Measurements from ENCODE around the gene MAP2.
A peak's percentile ranks its signal among the peaks of the same experiment; 100 is the strongest.
"Not testable (repeated sequence)": the region's sequence is repeated elsewhere in the genome, so short reads cannot be mapped to it uniquely, and the experiment has no call there.

Gene MAP2

DNA sequence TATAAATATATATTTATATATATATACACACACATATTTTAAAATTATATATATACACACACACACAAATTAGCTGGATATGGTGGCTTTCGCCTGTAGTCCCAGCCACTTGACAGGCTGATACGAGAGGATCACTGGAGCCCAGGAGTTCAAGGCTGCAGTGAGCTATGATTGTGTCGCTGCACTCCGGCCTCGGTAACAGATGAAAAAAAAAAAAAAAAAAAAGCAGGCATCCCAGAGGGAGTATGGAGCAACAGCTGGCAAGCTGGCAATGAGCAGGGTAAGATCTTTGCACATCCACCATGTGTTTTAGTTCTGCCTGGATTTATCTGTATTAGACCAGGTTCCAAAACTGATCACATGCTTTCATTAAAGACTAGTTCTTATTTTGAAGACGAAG is 170.1 kb downstream of the MAP2 start:
- no peak overlapping the region for H3K4me3 ChIP-seq (ENCODE audit: extremely low read depth, insufficient read depth, low read length, poor library complexity, severe bottlenecking)
- H3K4me1 ChIP-seq (ENCODE audit: control insufficient read depth, insufficient read depth, low read length, poor library complexity, severe bottlenecking), result no peaks in the 10 kb centered on the region
- no peaks in the 10 kb centered on the region for H3K36me3 ChIP-seq (ENCODE audit: control insufficient read depth, insufficient read depth, low read length)
- WGBS, 2 experiments (ENCODE audit: insufficient coverage in 2 of 2), result 93 to 100% methylated on average over 1 to 3 of the region's 6 CpGs
- H3K27ac ChIP-seq (ENCODE audit: low read depth, low read length, severe bottlenecking), result no peak overlapping the region
- no peaks in the 10 kb centered on the region for H3K9me3 ChIP-seq (ENCODE audit: control insufficient read depth, low read length)

DNA sequence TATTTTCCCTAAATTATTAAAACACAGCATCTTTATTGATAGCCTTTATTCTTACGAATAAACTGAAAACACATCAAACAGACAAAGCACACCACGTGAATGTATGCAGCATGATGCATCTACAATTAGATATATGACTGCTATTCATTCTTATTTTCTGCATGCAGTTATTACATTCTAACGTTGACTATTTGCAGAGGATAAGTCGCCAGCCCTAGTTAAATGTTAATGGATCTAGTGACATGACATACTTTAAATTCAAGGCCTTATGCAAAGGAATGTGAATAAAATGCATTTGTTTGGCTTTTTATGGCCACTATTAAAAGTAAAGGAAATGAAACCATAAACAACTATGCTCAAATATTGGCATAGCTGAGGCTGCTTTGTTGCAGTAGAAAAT is 172.4 kb downstream of the MAP2 start:
- H3K36me3 ChIP-seq (ENCODE audit: control insufficient read depth, insufficient read depth, low read length), result no peaks in the 10 kb centered on the region
- no peaks in the 10 kb centered on the region for H3K4me1 ChIP-seq (ENCODE audit: control insufficient read depth, insufficient read depth, low read length, poor library complexity, severe bottlenecking)
- no peak overlapping the region for H3K4me3 ChIP-seq (ENCODE audit: extremely low read depth, insufficient read depth, low read length, poor library complexity, severe bottlenecking)
- 95% methylated on average over 4 of the region's 4 CpGs; no CpG with 5 or more reads in 1 of the 2 experiments for WGBS, 2 experiments (ENCODE audit: insufficient coverage in 2 of 2)
- no peaks in the 10 kb centered on the region for H3K9me3 ChIP-seq (ENCODE audit: control insufficient read depth, low read length)
- H3K27ac ChIP-seq (ENCODE audit: low read depth, low read length, severe bottlenecking), result no peak overlapping the region

DNA sequence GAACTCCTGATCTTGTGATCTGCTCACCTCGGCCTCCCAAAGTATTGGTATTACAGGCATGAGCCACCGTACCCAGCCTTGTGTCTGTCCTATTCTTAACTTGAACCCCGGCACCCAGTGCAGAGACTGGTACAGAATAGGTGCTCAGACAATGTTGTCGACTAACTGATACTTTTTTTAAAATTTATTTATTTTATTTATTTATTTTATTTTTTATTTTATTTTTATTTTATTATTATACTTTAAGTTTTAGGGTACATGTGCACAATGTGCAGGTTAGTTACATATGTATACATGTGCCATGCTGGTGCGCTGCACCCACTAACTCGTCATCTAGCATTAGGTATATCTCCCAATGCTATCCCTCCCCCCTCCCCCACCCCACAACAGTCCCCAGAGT is 174.4 kb downstream of the MAP2 start:
- 83 to 88% methylated on average over 2 to 3 of the region's 6 CpGs for WGBS, 2 experiments (ENCODE audit: insufficient coverage in 2 of 2)
- H3K27ac ChIP-seq (ENCODE audit: low read depth, low read length, severe bottlenecking); H3K9me3 ChIP-seq (ENCODE audit: control insufficient read depth, low read length); H3K4me1 ChIP-seq (ENCODE audit: control insufficient read depth, insufficient read depth, low read length, poor library complexity, severe bottlenecking); H3K36me3 ChIP-seq (ENCODE audit: control insufficient read depth, insufficient read depth, low read length); H3K4me3 ChIP-seq (ENCODE audit: extremely low read depth, insufficient read depth, low read length, poor library complexity, severe bottlenecking): not testable (repeated sequence)

DNA sequence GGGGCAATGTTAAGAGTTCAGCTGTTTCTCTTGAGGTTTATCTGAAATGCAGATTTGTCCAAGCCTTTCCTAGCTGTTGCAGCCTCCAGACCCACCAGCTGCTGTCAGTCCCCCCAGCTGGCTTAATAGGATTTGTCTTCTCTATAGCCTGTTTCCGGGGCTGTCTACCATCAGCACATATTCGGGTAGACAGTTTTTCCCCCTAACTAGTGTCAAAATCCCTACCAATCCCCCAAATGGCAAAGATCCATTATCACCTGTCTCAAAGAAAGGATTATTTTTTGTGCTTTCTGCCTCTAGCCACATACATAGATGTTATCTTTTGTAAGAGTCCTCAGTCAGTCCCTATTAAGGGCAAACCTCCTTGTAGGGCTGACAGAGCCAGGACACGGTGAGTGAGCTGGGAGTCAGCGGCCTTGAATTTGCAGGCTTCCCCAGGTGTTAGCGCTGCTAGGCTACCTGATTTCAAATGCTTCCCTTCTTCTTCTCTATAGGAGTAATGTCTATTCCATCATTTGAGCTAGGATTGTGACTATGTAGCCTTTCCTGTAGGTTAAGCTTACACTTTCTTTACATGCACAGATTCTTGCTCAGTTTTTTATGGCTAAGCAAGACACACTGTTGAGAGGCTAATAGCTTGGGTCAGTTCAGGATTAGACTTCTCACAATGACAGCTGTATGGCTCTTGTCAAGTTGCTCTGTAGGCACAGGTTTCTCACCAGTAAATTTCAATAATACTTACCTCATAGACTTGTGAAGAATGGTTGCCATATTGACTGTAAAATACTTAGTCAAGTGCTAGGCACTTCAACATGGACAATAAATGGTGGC is 176.7 kb downstream of the MAP2 start:
- H3K36me3 ChIP-seq (ENCODE audit: control insufficient read depth, insufficient read depth, low read length), result no peaks in the 10 kb centered on the region
- no peaks in the 10 kb centered on the region for H3K9me3 ChIP-seq (ENCODE audit: control insufficient read depth, low read length)
- no peaks in the 10 kb centered on the region for H3K4me1 ChIP-seq (ENCODE audit: control insufficient read depth, insufficient read depth, low read length, poor library complexity, severe bottlenecking)
- WGBS, 2 experiments (ENCODE audit: insufficient coverage in 2 of 2), result 60 to 79% methylated on average over 1 to 2 of the region's 5 CpGs
- H3K27ac ChIP-seq (ENCODE audit: low read depth, low read length, severe bottlenecking), result no peak overlapping the region
- H3K4me3 ChIP-seq (ENCODE audit: extremely low read depth, insufficient read depth, low read length, poor library complexity, severe bottlenecking), result no peak overlapping the region

DNA sequence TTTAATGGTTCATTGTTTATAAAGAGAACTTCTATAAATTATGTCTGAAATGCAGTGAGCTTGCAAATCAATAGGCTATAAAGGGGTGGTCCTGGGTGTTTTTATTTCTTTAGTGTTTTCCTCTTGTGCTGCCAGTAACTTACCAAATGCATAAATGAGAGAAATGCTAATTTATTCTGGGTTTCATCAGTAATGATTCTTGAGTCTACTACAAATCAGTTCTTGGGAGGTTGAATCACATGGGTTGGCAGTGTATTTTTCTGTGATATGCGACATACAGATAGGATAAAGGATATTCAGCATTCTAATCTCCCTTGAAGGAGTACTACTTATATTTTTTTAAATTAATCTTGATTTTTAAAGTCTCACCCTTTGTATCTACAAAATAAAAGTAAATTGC is 177.7 kb downstream of the MAP2 start:
- H3K27ac ChIP-seq (ENCODE audit: low read depth, low read length, severe bottlenecking), result no peak overlapping the region
- no peak overlapping the region for H3K4me3 ChIP-seq (ENCODE audit: extremely low read depth, insufficient read depth, low read length, poor library complexity, severe bottlenecking)
- no peaks in the 10 kb centered on the region for H3K9me3 ChIP-seq (ENCODE audit: control insufficient read depth, low read length)
- no peaks in the 10 kb centered on the region for H3K4me1 ChIP-seq (ENCODE audit: control insufficient read depth, insufficient read depth, low read length, poor library complexity, severe bottlenecking)
- H3K36me3 ChIP-seq (ENCODE audit: control insufficient read depth, insufficient read depth, low read length), result no peaks in the 10 kb centered on the region
- no CpG with 5 or more reads among the region's 1 CpG for WGBS, 2 experiments (ENCODE audit: insufficient coverage in 2 of 2)

DNA sequence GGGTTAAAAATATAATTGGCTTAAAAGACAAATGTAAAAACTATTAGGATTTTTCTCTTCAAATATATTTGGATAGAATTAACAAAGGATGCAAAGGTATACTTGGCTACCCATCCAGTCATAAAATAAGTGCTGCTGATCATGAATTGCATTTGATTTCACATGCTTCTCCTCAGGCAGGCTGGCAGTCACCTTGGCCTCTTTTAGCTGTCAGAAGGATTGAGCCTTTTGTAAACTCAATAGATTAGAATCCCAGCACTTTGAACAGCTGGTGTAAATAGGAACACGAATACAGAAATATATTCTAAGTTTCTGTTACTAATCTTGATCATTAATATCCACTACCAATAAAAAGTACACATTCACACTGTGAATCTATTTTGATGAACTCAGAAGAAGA is 178.4 kb downstream of the MAP2 start:
- no peak overlapping the region for H3K4me3 ChIP-seq (ENCODE audit: extremely low read depth, insufficient read depth, low read length, poor library complexity, severe bottlenecking)
- H3K27ac ChIP-seq (ENCODE audit: low read depth, low read length, severe bottlenecking), result no peak overlapping the region
- H3K36me3 ChIP-seq (ENCODE audit: control insufficient read depth, insufficient read depth, low read length), result no peaks in the 10 kb centered on the region
- H3K4me1 ChIP-seq (ENCODE audit: control insufficient read depth, insufficient read depth, low read length, poor library complexity, severe bottlenecking), result no peaks in the 10 kb centered on the region
- no peaks in the 10 kb centered on the region for H3K9me3 ChIP-seq (ENCODE audit: control insufficient read depth, low read length)
- WGBS, 2 experiments (ENCODE audit: insufficient coverage in 2 of 2), result no CpG with 5 or more reads among the region's 1 CpG

DNA sequence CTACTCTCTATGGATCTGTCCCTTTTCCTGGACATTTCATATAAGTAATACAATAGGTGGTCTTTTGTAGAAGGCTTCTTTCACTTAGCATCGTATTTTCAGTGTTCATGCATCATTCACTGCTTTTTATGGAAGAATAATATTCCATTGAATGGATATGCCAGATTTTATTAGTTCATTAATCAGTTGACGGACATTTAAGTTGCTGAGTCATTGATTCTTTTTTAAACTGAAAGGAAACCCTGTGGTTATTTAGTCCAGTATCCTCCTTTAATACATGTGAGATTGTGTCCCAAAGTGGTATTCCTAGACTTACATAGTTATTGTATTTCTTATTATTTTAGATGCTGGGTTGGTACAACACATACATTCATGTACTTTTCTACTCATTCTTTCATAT is 185.7 kb downstream of the MAP2 start:
- no peaks in the 10 kb centered on the region for H3K36me3 ChIP-seq (ENCODE audit: control insufficient read depth, insufficient read depth, low read length)
- H3K9me3 ChIP-seq (ENCODE audit: control insufficient read depth, low read length), result no peaks in the 10 kb centered on the region
- H3K4me3 ChIP-seq (ENCODE audit: extremely low read depth, insufficient read depth, low read length, poor library complexity, severe bottlenecking), result no peak overlapping the region
- WGBS, 2 experiments (ENCODE audit: insufficient coverage in 2 of 2), result 100% methylated on average over 2 of the region's 2 CpGs; no CpG with 5 or more reads in 1 of the 2 experiments
- H3K4me1 ChIP-seq (ENCODE audit: control insufficient read depth, insufficient read depth, low read length, poor library complexity, severe bottlenecking), result peaks cover 6% of the 10 kb centered on the region
- no peak overlapping the region for H3K27ac ChIP-seq (ENCODE audit: low read depth, low read length, severe bottlenecking)

DNA sequence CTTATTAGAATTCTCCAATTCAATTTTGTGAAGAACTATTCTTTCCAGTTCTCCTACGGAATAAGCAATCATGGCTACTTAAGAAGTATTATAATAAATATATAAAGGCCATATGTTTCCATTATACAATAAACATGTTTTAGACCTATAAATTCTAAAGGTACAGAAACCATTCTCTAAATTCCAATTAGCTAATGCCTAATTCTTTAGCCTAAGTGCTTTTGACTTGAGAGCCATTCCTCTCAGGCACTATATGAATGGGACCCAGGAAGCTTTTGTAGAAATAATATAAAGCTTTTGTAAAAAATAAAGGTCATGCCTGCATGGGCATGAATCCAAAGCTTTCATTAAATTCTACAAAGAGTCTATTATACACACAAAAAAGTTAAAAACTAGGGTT is 186.8 kb downstream of the MAP2 start:
- Histone ChIP-seq H3K4me1 (ENCODE audit: control insufficient read depth, insufficient read depth, low read length, poor library complexity, severe bottlenecking) (peaks cover 13% of the 10 kb centered on the region), H3K9me3 (ENCODE audit: control insufficient read depth, low read length) (peaks cover under 1% of the 10 kb centered on the region), H3K4me3 (ENCODE audit: extremely low read depth, insufficient read depth, low read length, poor library complexity, severe bottlenecking) (no peak overlapping the region), H3K27ac (ENCODE audit: low read depth, low read length, severe bottlenecking) (no peak overlapping the region), H3K36me3 (ENCODE audit: control insufficient read depth, insufficient read depth, low read length) (no peaks in the 10 kb centered on the region)
- no CpG with 5 or more reads among the region's 1 CpG for WGBS, 2 experiments (ENCODE audit: insufficient coverage in 2 of 2)

DNA sequence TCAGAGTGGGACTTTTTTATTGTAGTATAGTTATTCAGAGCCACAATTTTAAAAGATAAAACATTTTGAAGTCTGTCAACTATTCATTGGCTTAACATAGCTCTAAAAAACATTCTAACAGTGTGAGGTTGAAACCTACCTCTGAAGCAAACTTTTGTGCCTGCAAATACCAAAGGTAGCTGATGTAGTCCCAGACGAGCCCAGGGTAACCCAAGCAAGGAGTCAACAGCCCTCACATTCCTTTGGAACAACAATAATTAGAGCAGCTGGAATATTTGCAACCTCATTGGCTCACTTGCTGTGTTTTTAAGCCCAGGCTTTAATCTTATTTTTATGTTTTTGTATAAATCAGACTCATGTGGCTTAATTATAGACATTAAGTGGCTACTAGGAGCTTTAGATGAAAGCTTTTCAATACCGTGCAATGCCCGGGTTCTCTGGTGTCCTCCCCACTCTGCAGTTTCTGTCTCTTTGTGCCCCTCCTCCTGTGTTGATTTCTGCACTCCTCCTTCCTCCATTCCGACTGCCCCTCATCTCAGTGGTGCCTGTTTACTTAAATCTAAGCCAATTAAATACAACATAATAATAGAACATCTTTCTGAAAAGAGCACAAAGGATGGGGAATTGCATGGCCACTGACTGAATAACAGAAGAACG is 189.9 kb downstream of the MAP2 start:
- Histone ChIP-seq H3K27ac (ENCODE audit: low read depth, low read length, severe bottlenecking) (no peak overlapping the region), H3K36me3 (ENCODE audit: control insufficient read depth, insufficient read depth, low read length) (no peaks in the 10 kb centered on the region), H3K4me3 (ENCODE audit: extremely low read depth, insufficient read depth, low read length, poor library complexity, severe bottlenecking) (no peak overlapping the region), H3K9me3 (ENCODE audit: control insufficient read depth, low read length) (peaks cover 5% of the 10 kb centered on the region), H3K4me1 (ENCODE audit: control insufficient read depth, insufficient read depth, low read length, poor library complexity, severe bottlenecking) (peaks cover 13% of the 10 kb centered on the region)
- 33 to 38% methylated on average over 3 to 4 of the region's 5 CpGs for WGBS, 2 experiments (ENCODE audit: insufficient coverage in 2 of 2)

DNA sequence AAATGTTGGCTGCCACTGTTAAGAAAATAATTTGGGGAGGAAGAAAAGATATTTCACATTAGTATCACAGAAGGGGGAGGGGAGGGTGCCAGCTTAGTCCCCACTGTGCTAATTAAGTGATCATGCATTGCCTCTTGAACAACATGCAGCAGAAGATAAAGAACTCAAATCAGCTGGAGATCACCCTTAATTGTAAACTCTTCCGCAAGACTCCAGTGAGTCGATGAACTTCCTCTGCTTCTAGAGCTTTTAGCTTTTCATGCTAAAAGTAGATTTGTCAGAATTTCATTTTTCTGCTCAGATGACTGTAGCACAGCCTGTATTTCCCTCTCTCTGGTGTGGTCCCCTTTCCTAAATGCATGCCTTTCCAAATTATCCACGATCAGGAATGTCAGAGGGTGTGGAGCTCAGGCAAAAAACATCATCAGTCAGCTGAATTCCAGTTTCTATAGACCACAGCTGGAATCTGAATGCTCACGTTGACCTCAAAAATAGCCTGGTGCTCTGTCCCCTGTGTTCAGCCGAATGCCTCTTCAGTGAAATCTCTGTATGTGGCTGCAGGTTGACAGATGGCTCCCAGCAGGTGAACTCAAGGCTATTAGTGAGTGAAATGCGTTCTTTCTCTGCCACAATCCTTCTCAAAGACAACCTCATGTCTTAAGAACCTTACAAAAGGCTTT is 191.0 kb downstream of the MAP2 start:
- Histone ChIP-seq H3K9me3 (ENCODE audit: control insufficient read depth, low read length) (peaks cover 5% of the 10 kb centered on the region), H3K27ac (ENCODE audit: low read depth, low read length, severe bottlenecking) (peak overlapping the region; percentile 8), H3K4me3 (ENCODE audit: extremely low read depth, insufficient read depth, low read length, poor library complexity, severe bottlenecking) (no peak overlapping the region), H3K36me3 (ENCODE audit: control insufficient read depth, insufficient read depth, low read length) (no peaks in the 10 kb centered on the region), H3K4me1 (ENCODE audit: control insufficient read depth, insufficient read depth, low read length, poor library complexity, severe bottlenecking) (peaks cover 13% of the 10 kb centered on the region)
- 9 to 39% methylated on average over 2 to 5 of the region's 6 CpGs for WGBS, 2 experiments (ENCODE audit: insufficient coverage in 2 of 2)

DNA sequence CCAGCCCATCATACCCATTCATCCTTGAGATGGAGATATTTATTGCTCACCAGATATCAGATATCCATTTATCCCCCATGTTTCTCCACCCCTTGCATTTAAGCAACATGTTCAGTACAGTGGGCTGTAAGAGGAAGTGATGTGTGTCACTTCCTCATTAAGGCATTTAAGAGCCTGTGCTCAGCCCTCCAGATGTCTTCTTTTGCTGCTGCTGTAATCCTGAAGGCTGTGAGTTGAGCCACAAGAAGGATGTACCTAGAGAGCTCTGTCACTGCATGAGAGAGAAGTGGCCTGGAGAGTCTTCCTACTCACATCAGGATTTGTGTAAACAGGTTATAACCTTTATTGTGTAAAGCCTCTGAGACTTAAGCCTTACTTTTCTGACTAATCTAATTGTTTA is 195.9 kb downstream of the MAP2 start:
- Histone ChIP-seq H3K36me3 (ENCODE audit: control insufficient read depth, insufficient read depth, low read length) (no peaks in the 10 kb centered on the region), H3K9me3 (ENCODE audit: control insufficient read depth, low read length) (peaks cover 5% of the 10 kb centered on the region), H3K4me3 (ENCODE audit: extremely low read depth, insufficient read depth, low read length, poor library complexity, severe bottlenecking) (no peak overlapping the region), H3K27ac (ENCODE audit: low read depth, low read length, severe bottlenecking) (no peak overlapping the region), H3K4me1 (ENCODE audit: control insufficient read depth, insufficient read depth, low read length, poor library complexity, severe bottlenecking) (peaks cover 5% of the 10 kb centered on the region)
